ENCODE data around the gene AP1S3.

DNA sequence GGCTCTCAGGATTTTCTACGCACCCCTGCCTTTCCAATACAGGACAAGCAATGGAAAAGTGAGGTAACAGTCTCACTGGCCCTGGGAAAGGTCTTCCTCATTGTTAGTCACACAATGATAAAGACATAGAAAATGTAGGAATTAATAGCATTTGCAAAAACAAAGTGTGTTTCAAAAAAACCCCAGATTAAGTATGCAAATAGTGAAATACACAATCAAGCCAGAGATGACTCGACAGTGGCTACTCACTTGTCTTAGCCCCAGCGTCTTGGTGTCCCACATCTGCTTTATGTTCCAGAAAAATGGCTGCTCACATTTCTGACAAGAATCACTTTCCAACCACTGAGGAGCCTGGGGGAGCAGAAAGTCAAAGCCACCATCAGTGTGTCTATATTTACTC is 47.0 kb upstream of the AP1S3 start:
- TF ChIP-seq POLR2A (IDR thresholded peaks at IDR 0.05; ENCODE audit: low read length) (no peak), CHD2 (IDR thresholded peaks at IDR 0.05; ENCODE audit: low read length, partially characterized antibody) (no peak), EP300 (IDR thresholded peaks at IDR 0.05) (no peak), CTCF (IDR thresholded peaks at IDR 0.05) (no peak), POLR2AphosphoS2 (conservative IDR thresholded peaks at IDR 0.05; ENCODE audit: low read length) (no peak), RFX5 (IDR thresholded peaks at IDR 0.05) (no peak), MYC (IDR thresholded peaks at IDR 0.05; ENCODE audit: borderline replicate concordance, low read length) (no peak)
